OCI-LY1 (cell line): ENCODE measurements around the gene IRX4.

Source experiments
- CTCF ChIP-seq: fragments of 200-600 bp; sonication (generic), shearing (Covaris generic); IDR thresholded peaks from 2 replicates; pipeline ENCODE4 v1.5.1; 2017; ENCODE audit warnings: mild to moderate bottlenecking, antibody characterized with exemption, low read length, moderate library complexity, mixed read lengths
- EZH2 ChIP-seq: fragments of 200-600 bp; sonication (generic), shearing (Covaris generic); IDR thresholded peaks from 2 replicates; pipeline ENCODE4 v1.8.0; 2017; ENCODE audit warnings: borderline replicate concordance, mixed run types, mild to moderate bottlenecking, antibody characterized with exemption, low read length, moderate library complexity, mixed read lengths

GRCh38 chr5:1880377-1881025 lies 2.2 kb downstream of the IRX4 start:
- TF ChIP-seq CTCF (no peak), EZH2 (no peak)
